Progenitor cell of endocrine pancreas (in vitro differentiated cells): ENCODE results near the gene TSSC4. TPM values are rescaled to one million over a fixed set of nuclear protein-coding genes. Genes with fewer than 3 reads are reported as not detected.

Source experiments
- DNase-seq: peaks from one replicate; pipeline ENCODE4 v3.0.0; 2021; ENCODE audit warnings: low spot score; ENCODE audit not compliant: unreplicated experiment
- H3K27ac Mint-ChIP-seq: 2 replicates; pipeline ENCODE4 v1.8.0; 2021; ENCODE audit warnings: mild to moderate bottlenecking, moderate library complexity, mixed read lengths
- H3K27me3 Mint-ChIP-seq: 2 replicates; pipeline ENCODE4 v1.8.0; 2021; ENCODE audit warnings: mixed read lengths
- H3K36me3 Mint-ChIP-seq: 2 replicates; pipeline ENCODE4 v1.8.0; 2022; ENCODE audit warnings: mixed read lengths; ENCODE audit not compliant: insufficient read depth
- H3K4me1 Mint-ChIP-seq: 2 replicates; pipeline ENCODE4 v1.8.0; 2021; ENCODE audit warnings: low read depth, mixed read lengths
- H3K4me3 Mint-ChIP-seq: 2 replicates; pipeline ENCODE4 v1.8.0; 2021; ENCODE audit warnings: low read depth, mild to moderate bottlenecking, moderate library complexity, mixed read lengths
- H3K9me3 Mint-ChIP-seq: 2 replicates; pipeline ENCODE4 v1.8.0; 2021; ENCODE audit warnings: low read depth, mixed read lengths
- total RNA-seq: library from RNA; stranded (reverse); gene quantifications from 2 replicates; pipeline ENCODE4 v1.2.1, GENCODE V29; 2021
- TF ChIP-seq, protein P1 (sequence below): fragments of 200-600 bp; sonication (generic); IDR thresholded peaks from one replicate; pipeline ENCODE4 v1.5.0; 2021; ENCODE audit warnings: antibody characterized with exemption, mild to moderate bottlenecking; ENCODE audit not compliant: unreplicated experiment

Gene TSSC4
- total RNA-seq, 1 donor from 2014 or later: 50.2 TPM

- no peak overlapping the region for H3K4me3 Mint-ChIP-seq
- no peaks in the 10 kb centered on the region for H3K9me3 Mint-ChIP-seq
- H3K27me3 Mint-ChIP-seq: peaks cover 62% of the 10 kb centered on the region
- DNase-seq: no peak
- TF ChIP-seq, protein P1, sequence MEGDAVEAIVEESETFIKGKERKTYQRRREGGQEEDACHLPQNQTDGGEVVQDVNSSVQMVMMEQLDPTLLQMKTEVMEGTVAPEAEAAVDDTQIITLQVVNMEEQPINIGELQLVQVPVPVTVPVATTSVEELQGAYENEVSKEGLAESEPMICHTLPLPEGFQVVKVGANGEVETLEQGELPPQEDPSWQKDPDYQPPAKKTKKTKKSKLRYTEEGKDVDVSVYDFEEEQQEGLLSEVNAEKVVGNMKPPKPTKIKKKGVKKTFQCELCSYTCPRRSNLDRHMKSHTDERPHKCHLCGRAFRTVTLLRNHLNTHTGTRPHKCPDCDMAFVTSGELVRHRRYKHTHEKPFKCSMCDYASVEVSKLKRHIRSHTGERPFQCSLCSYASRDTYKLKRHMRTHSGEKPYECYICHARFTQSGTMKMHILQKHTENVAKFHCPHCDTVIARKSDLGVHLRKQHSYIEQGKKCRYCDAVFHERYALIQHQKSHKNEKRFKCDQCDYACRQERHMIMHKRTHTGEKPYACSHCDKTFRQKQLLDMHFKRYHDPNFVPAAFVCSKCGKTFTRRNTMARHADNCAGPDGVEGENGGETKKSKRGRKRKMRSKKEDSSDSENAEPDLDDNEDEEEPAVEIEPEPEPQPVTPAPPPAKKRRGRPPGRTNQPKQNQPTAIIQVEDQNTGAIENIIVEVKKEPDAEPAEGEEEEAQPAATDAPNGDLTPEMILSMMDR: no peak
- H3K36me3 Mint-ChIP-seq: no peaks in the 10 kb centered on the region
- peaks cover 2% of the 10 kb centered on the region for H3K4me1 Mint-ChIP-seq
- no peak overlapping the region for H3K27ac Mint-ChIP-seq
Observed at GRCh38 chr11:2448661-2449547, 48.4 kb downstream of the TSSC4 start.

- Mint-ChIP-seq H3K9me3 (no peaks in the 10 kb centered on the region), H3K27me3 (peaks cover 67% of the 10 kb centered on the region), H3K4me3 (no peak overlapping the region), H3K36me3 (no peaks in the 10 kb centered on the region), H3K4me1 (peaks cover 2% of the 10 kb centered on the region), H3K27ac (no peak overlapping the region)
- no peak for DNase-seq
- TF ChIP-seq, protein P1: no peak
Observed at GRCh38 chr11:2449548-2450320, 49.2 kb downstream of the TSSC4 start.

DNA sequence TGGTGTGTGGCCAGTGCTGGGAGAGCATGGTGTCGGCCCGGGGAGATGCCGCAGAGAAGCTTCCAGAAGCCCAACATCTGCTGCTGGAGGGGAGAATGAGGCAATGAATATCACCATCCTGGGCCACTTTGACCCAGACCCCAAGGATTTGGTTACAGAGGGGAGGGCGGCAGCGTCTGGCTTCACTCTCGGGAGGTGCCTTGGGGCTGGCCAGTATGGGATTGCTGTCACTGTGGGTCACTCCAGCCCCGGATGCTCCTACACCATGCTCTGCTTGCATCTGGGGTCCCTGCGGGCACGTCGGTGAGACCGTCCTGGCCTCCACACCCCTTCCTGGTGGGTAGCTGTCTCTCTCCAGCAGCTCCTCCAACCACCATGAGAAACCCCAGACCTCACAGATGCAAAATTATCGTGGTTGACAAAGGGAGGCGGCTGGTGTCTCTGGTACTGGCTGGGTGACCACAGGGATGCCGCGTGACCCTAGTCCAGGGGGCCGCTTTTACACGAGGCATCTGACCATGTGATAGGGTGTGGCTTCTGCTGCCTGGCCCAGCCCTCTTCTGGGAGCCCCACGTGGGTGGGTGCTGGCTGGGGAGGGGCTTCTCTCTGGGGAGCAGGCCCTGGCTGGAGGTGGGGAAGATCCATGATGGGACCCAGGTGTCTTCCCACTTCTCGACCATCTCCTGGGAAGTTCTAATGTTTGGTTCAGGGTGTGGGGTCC, 49.9 kb downstream of the TSSC4 start:
- peaks cover 3% of the 10 kb centered on the region for H3K9me3 Mint-ChIP-seq
- no peaks in the 10 kb centered on the region for H3K4me1 Mint-ChIP-seq
- H3K27me3 Mint-ChIP-seq: peaks cover 69% of the 10 kb centered on the region
- TF ChIP-seq, protein P1: no peak
- DNase-seq: no peak
- no peaks in the 10 kb centered on the region for H3K36me3 Mint-ChIP-seq
- no peak overlapping the region for H3K27ac Mint-ChIP-seq
- H3K4me3 Mint-ChIP-seq: no peak overlapping the region

DNA sequence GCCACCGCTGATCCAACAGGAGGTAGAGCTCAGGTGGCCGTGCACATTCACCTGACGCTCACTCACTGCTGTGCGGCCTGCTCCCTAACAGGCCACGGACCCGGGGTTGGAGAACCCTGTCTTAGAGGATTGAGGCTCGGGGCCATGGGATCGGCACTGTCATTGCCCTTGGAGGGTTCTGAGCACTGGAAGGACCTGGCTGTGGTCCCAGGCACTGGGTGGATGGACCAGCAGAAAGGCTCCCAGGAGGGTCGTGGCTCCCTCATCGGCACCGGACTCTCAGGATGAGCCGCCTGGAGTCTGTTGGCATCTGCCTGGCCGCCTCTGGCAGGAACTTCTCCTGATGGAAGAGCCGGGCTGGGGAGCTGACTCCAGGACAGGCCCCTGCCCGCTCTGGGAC, 50.8 kb downstream of the TSSC4 start:
- Mint-ChIP-seq H3K36me3 (no peaks in the 10 kb centered on the region), H3K4me3 (no peak overlapping the region), H3K9me3 (peaks cover 5% of the 10 kb centered on the region), H3K27ac (no peak overlapping the region), H3K4me1 (no peaks in the 10 kb centered on the region), H3K27me3 (peaks cover 69% of the 10 kb centered on the region)
- DNase-seq: no peak
- TF ChIP-seq, protein P1: no peak

DNA sequence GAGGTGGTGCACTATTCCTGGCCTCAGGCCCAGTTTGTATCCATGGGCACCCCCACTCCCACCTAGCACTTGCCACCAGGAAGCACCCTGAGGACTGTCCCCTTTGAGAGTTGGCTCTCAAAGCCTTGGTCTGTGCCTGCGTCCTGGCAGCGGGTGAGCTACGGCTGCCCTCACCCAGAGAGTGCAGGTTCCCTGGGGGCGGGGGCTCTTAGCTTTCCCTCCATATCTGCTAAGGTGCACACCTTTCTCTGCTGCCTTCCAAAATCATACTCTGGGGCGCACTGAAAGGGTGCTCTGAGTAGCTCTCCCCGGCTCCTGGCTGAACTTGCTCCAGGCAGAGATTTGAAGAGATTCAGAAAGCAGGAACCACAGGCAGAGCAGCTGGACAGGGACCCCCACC, 51.4 kb downstream of the TSSC4 start:
- no peak for DNase-seq
- Mint-ChIP-seq H3K4me3 (no peak overlapping the region), H3K9me3 (peaks cover 5% of the 10 kb centered on the region), H3K36me3 (no peaks in the 10 kb centered on the region), H3K27ac (no peak overlapping the region), H3K27me3 (peaks cover 69% of the 10 kb centered on the region), H3K4me1 (no peaks in the 10 kb centered on the region)
- TF ChIP-seq, protein P1: no peak
